Skeletal muscle tissue (tissue), 4 donors: ENCODE measurements around the gene SLC49A4. TPM values are rescaled to one million over a fixed set of nuclear protein-coding genes. Genes with fewer than 3 reads are reported as not detected.
A peak's percentile ranks its signal among the peaks of the same experiment; 100 is the strongest.
"Not testable (repeated sequence)": the region's sequence is repeated elsewhere in the genome, so short reads cannot be mapped to it uniquely, and the experiment has no call there.

Experiments used
- H3K27ac ChIP-seq: one replicate; pipeline ENCODE4 v1.7.0; 2013; ENCODE audit warnings: mild to moderate bottlenecking, low read depth, low read length, inconsistent platforms
- H3K27me3 ChIP-seq, 3 donors: one replicate each; pipeline ENCODE4 v1.7.0; 2013; ENCODE audit warnings: low read length in 3 of 3; ENCODE audit not compliant: control insufficient read depth in 3 of 3, insufficient read depth in 3 of 3
- H3K36me3 ChIP-seq, 3 donors: one replicate each; pipeline ENCODE4 v1.7.0; 2013; ENCODE audit warnings: low read length in 3 of 3; ENCODE audit not compliant: control insufficient read depth in 3 of 3, insufficient read depth in 3 of 3
- H3K4me1 ChIP-seq, 3 donors: one replicate each; pipeline ENCODE4 v1.7.0; 2013; ENCODE audit warnings: low read length in 3 of 3, mild to moderate bottlenecking in 3 of 3; ENCODE audit not compliant: control insufficient read depth in 3 of 3, insufficient read depth in 3 of 3
- H3K4me3 ChIP-seq, 3 donors: one replicate each; pipeline ENCODE4 v1.7.0; 2013; ENCODE audit warnings: low read length in 3 of 3
- H3K9ac ChIP-seq, 3 donors: one replicate each; pipeline ENCODE4 v1.7.0; 2013; ENCODE audit warnings: low read length in 3 of 3, mild to moderate bottlenecking in 3 of 3, moderate library complexity in 2 of 3, low read depth in 1 of 3
- H3K9me3 ChIP-seq, 3 donors: one replicate each; pipeline ENCODE4 v1.7.0; 2013; ENCODE audit warnings: low read length in 3 of 3; ENCODE audit not compliant: control insufficient read depth in 3 of 3
- total RNA-seq: library from RNA; depleted of rRNA; stranded (reverse); fragments of >200 nt; gene quantifications from one replicate; pipeline ENCODE4 v1.2.3, GENCODE V29; 2014
- donor health status: Osteomylitis.

SLC49A4 gene, protein sequence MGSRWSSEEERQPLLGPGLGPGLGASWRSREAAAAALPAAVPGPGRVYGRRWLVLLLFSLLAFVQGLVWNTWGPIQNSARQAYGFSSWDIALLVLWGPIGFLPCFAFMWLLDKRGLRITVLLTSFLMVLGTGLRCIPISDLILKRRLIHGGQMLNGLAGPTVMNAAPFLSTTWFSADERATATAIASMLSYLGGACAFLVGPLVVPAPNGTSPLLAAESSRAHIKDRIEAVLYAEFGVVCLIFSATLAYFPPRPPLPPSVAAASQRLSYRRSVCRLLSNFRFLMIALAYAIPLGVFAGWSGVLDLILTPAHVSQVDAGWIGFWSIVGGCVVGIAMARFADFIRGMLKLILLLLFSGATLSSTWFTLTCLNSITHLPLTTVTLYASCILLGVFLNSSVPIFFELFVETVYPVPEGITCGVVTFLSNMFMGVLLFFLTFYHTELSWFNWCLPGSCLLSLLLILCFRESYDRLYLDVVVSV
- 11.5 TPM for total RNA-seq

DNA sequence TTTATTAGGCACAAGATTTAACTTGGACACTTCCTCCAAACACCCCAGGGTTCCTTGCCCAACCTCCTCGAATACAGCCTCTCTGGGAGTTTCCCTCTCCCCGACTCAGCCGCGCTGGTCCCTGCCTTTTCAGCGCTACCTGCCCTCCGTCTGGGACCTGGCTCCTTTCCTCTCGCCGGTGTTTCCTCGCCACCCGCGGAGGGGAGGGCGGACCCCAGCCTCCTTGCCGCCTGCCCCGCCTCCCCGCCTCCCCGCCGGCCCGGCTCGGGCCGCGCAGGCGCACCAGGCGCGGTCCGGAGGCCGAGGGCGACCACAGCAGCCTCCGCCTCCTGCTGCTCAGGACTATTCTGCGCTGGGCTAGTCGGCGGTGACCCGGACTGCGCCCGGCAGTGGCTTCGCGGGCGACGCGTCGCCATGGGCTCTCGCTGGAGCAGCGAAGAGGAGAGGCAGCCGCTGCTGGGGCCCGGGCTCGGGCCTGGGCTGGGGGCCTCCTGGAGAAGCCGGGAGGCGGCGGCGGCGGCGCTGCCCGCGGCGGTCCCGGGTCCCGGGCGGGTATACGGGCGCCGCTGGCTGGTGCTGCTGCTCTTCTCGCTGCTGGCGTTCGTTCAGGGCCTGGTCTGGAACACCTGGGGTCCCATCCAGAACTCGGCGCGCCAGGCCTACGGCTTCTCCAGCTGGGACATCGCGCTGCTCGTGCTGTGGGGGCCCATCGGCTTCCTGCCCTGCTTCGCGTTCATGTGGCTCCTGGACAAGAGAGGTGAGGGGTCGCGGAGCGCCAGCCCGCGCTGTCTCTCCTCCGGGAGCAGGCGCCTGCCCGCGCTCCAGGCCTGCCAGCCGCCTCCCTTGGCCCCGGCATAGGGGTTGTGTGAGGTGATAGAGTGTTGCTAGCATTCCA, at the start of gene SLC49A4:
SLC49A4 (plus strand) TSS at position 291 of the 895 bp plus-strand sequence; CDS start at position 415, 124 bp downstream.
- H3K4me3 ChIP-seq: peak within 1 kb of the TSS; percentile 90 to 94 (median 93)
- no peaks in the 10 kb centered on the region for H3K27me3 ChIP-seq
- H3K36me3 ChIP-seq: no peaks in the 10 kb centered on the region
- peak within 1 kb of the TSS; percentile 91 to 96 (median 93) for H3K9ac ChIP-seq
- peaks cover 30 to 49% (median 45%) of the 10 kb centered on the region in 3 donors for H3K4me1 ChIP-seq
- H3K9me3 ChIP-seq: no peaks in the 10 kb centered on the region
- H3K27ac ChIP-seq: peak within 1 kb of the TSS; percentile 94

- no peak overlapping the region for H3K4me3 ChIP-seq
- no peaks in the 10 kb centered on the region for H3K9me3 ChIP-seq
- H3K27me3 ChIP-seq: no peaks in the 10 kb centered on the region
- no peaks in the 10 kb centered on the region for H3K4me1 ChIP-seq
- no peak overlapping the region for H3K27ac ChIP-seq
- no peak overlapping the region for H3K9ac ChIP-seq
- peaks cover 6 to 23% (median 13%) of the 10 kb centered on the region in 3 donors for H3K36me3 ChIP-seq
Observed at GRCh38 chr3:122745369-122746021, 49.4 kb upstream of the SLC49A4 start.

GRCh38 chr3:122747295-122747694, 47.6 kb upstream of the SLC49A4 start:
- peaks cover 2 to 34% (median 18%) of the 10 kb centered on the region in 3 donors for H3K36me3 ChIP-seq

GRCh38 chr3:122748347-122748746, 46.5 kb upstream of the SLC49A4 start:
- Histone ChIP-seq H3K27me3 (no peaks in the 10 kb centered on the region), H3K4me1 (no peaks in the 10 kb centered on the region), H3K4me3 (no peak overlapping the region), H3K9me3 (no peaks in the 10 kb centered on the region), H3K9ac (no peak overlapping the region), H3K27ac (no peak overlapping the region), H3K36me3 (peaks cover 7 to 33% (median 19%) of the 10 kb centered on the region in 3 donors)

More at GRCh38 chr3:122747295-122747694, 47.6 kb upstream of the SLC49A4 start:
- not testable (repeated sequence) for H3K27ac ChIP-seq, H3K9ac ChIP-seq, H3K4me1 ChIP-seq, H3K9me3 ChIP-seq, H3K27me3 ChIP-seq, H3K4me3 ChIP-seq

DNA sequence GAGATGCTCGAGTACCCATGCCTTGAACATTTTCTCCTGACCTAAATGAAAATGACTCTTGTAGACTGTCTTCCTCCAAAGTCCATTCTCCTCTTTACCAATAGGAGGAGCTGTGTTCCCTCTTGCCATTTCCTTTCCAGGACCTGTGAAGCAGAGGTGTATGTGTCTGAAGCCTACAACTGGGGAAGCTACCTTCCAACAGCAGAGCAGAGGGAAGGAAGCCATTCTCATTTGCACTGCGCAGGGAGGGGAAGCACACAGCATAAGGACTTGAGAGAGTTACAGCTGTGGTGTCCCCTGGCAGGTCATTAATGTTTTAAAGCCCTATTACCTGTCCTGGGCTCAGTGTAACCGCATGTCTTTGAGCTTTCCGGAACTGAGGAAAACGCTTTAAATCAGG, 39.9 kb upstream of the SLC49A4 start:
- no peak overlapping the region for H3K4me3 ChIP-seq
- H3K27ac ChIP-seq: no peak overlapping the region
- H3K9ac ChIP-seq: no peak overlapping the region
- H3K27me3 ChIP-seq: no peaks in the 10 kb centered on the region
- peaks cover 0 to 10% (median 0%) of the 10 kb centered on the region in 3 donors for H3K4me1 ChIP-seq
- H3K9me3 ChIP-seq: peaks cover 0 to 2% (median 0%) of the 10 kb centered on the region in 3 donors
- H3K36me3 ChIP-seq: peaks cover 14 to 46% (median 43%) of the 10 kb centered on the region in 3 donors

GRCh38 chr3:122755491-122755890, 39.4 kb upstream of the SLC49A4 start:
- Histone ChIP-seq H3K9me3 (peaks cover 0 to 2% (median 0%) of the 10 kb centered on the region in 3 donors), H3K4me3 (no peak overlapping the region), H3K27me3 (no peaks in the 10 kb centered on the region), H3K36me3 (peaks cover 14 to 44% (median 43%) of the 10 kb centered on the region in 3 donors), H3K27ac (no peak overlapping the region), H3K4me1 (peaks cover 2 to 11% (median 3%) of the 10 kb centered on the region in 3 donors), H3K9ac (no peak overlapping the region)

GRCh38 chr3:122758877-122759560, 35.9 kb upstream of the SLC49A4 start:
- Histone ChIP-seq H3K27me3 (no peaks in the 10 kb centered on the region), H3K9ac (no peak overlapping the region), H3K4me1 (peaks cover 5 to 17% (median 8%) of the 10 kb centered on the region in 3 donors), H3K9me3 (peaks cover 0 to 2% (median 0%) of the 10 kb centered on the region in 3 donors), H3K36me3 (peaks cover 9 to 17% (median 10%) of the 10 kb centered on the region in 3 donors), H3K4me3 (no peak overlapping the region), H3K27ac (no peak overlapping the region)

DNA sequence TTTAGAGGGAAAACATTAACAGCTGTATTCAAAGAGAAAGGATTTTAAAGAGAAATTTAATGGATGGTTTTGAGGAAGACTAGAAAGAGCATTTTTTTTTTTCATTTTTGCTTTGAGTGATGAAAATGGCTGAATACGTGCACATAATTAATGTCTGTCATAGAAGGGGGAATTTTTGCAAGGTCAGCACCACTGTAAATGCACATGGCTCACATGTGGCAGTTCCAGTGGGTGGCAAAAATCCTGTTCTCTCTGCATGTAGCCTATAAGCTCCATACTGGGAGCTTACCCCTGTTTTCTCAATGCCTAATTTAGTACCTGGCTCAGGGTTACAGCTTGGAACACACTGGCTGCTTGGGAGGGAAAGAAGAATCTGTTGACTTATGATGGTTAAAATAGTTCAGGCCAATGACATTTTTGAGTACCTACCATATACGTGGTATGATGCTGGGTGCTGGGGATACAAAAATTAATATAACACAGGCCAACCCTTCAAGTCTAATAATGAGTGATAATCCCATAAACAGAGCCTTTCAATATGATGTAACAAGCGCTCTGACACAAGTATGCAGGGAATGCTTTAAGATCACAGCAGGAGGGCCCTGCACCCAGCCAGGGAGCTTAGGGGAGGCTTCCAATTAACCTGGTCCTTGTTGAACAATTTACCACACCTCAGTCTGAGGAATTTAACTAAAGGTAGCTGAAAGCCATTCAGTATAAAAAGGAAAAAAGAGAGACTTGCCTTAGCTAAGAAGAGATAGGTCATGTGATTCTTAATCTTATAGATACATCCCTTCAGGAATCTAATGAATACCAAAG, 34.2 kb upstream of the SLC49A4 start:
- Histone ChIP-seq H3K36me3 (peaks cover 3 to 6% (median 4%) of the 10 kb centered on the region in 3 donors), H3K27me3 (no peaks in the 10 kb centered on the region), H3K9me3 (no peaks in the 10 kb centered on the region), H3K4me1 (peaks cover 5 to 14% (median 8%) of the 10 kb centered on the region in 3 donors), H3K9ac (no peak overlapping the region), H3K27ac (no peak overlapping the region), H3K4me3 (no peak overlapping the region)
